Lung microvascular endothelial cell (primary cell): ENCODE measurements around the gene DDX31. TPM values are rescaled to one million over a fixed set of nuclear protein-coding genes. Genes with fewer than 3 reads are reported as not detected.

Experiments
- DNase-seq, 2 donors: peaks; one replicate each; pipeline versions ENCODE4 v3.0.0 to v3.0.0-alpha.2; 2010; ENCODE audit warnings: low read depth in 2 of 2
- total RNA-seq: library from RNA; depleted of rRNA; stranded (reverse); fragments of >200 nt; gene quantifications from 2 replicates; pipeline ENCODE4 v1.2.1, GENCODE V29; 2014

Gene DDX31
- total RNA-seq, 1 donor from 2014 or later = 9.1 TPM

- peak; percentile 20 to 44 for DNase-seq
Measured at GRCh38 chr9:132673355-132673754, 3.6 kb upstream of the DDX31 start.

DNA sequence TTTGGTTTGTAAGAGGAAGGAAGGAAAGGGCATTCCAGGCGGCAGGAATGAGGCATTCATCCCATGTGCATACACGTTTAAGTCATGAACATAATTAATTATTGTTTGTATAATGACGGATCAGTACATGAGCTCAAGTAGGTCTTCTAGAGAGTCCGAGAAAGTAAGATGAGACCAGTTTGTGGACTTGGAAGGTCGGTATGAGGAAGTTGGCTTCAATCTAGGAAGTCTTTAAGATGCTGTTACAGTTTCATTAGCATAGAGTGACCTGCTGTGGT is 2.6 kb upstream of the DDX31 start:
- peak in 1 of 2 donors; percentile 46 for DNase-seq

DNA sequence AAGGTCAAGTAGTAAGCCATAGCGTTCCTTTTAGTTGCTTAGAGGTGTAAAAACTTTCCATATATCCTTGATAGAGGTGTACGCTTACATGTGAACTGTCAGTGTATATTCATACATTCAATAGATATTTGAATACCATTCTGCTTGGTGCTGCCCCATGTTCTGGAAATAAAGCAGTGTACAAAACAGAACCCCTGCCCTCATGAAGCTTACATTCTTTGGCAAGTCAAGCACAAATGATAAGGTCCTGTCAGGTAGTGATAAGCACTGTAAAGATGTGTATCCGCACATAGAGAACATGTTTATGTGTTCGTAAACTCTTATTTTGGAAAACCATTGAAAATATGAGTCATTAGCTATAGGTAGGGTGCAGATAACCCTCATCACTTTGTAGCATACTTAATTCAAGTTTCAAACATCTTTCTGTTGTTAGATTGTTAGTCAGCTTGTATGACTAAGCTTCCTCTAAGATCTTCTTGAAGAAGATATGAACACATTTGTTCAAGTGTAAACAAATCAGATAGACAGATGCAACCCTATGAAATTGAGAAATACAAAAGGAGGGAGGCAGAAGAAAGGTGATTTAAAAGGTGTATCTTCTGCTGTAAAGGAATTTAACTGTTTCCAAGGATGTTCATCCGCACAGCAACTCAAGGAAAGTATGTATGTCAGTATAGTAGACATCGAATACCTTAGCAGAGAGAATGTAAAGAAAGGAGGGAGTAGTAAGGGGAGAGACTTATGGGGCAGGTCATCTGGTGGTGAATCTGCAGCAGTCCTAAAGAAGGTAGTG is 2.0 kb upstream of the DDX31 start:
- peak in 1 of 2 donors; percentile 28 for DNase-seq

DNA sequence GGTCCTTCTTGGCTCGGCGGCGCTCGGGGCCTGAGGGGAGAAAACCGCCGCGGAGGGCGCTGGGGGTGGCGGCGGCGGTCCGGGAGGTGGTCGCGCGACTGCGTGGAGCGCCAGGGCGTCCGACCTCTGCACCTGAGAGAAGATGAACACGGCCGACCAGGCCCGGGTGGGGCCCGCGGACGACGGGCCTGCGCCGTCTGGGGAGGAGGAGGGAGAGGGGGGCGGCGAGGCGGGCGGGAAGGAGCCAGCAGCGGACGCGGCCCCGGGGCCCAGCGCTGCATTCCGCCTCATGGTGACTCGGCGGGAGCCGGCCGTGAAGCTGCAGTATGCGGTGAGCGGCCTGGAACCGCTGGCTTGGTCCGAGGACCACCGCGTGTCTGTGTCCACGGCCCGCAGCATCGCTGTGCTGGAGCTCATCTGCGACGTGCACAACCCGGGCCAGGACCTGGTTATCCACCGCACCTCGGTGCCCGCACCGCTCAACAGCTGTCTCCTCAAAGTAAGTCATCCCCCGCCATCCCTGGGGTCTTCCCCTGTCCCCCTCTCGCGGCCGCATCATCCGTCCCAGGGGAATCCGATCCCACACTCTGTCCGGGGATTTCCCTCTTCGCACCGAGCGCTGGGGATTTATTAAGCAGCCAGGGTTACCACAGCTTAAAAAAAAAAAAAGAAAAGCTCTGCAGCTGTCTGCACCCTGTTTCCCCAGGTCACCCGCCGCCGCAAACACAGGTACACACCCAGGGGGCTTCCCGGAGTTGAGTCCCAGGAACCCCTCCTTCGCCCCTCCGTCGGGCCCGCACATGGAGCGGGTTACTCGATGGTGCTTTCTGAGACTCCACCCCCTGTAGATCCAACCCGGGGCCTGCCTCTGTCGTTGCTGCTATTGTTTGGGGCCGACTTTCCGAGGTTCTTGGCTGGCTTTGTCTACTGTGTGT is 941 bp upstream of the DDX31 start, which contains the start of gene GTF3C4:
GTF3C4 (plus strand) TSS at position 8 of the 935 bp plus-strand sequence; CDS start at position 143, 135 bp downstream.
- peak; percentile 52 to 55 for DNase-seq

DNA sequence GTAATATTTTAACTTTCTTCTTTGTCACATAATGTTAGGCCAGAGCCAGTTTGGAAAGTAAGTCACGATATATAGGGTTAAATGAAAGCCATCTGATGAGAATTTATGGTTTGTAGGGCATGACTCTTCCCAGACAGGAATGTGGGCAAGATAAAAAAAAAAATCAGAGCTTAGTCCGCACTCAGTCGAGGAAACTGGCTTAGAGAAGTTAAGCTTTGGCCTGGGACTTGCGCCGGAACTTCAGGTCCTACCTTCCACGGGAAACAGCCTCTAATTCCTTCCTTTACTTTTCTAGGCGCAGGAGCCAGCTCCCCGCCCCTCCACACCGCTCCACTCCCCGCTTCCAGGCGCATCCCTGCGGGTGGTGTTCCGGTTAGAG is 475 bp downstream of the DDX31 start:
- DNase-seq = peak in 1 of 2 donors; percentile 77

DNA sequence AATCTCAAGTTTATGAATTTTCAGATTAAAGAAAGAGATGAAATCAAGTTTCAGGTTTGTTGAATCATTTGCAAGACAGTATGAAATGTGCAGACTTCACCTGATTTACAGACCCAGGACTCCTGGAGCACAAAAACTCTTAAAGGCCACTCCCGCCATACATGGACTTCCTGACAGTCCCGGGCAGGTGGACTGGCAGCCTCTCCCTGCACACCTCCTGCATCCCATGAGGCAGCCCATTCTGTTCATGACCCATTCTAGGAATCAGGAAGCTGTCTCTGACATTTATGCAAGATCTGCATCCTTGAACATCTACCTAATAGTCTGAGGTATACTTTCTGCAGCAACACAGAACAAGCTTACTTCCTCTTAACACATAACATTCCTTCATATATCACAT is 5.9 kb downstream of the DDX31 start:
- DNase-seq = no peak

DNA sequence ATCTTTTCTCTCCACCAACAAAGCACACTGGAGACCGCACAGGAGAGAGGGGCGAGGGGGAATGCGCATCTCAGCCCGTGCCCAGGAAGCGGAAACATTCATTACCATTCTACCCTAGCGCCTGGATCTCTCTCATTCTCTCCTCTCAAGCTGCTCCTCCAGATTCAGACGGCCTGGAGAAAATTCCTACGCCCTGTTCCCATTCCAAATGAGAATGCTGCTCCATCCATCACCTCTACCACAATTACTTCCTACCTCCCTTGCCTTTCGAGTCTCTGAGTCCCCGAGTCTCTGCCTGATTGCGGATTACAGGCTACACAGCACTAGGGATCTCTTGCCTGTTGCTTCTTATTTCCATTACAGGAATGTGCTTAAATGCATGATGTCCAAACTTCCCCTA is 6.7 kb downstream of the DDX31 start:
- DNase-seq = no peak

GRCh38 chr9:132662152-132662945 is 7.4 kb downstream of the DDX31 start:
- DNase-seq = no peak

- DNase-seq = no peak
Measured at GRCh38 chr9:132656299-132656698, 13.5 kb downstream of the DDX31 start.

- DNase-seq = peak; percentile 16 to 48
Measured at GRCh38 chr9:132651259-132651658, 18.5 kb downstream of the DDX31 start.

DNA sequence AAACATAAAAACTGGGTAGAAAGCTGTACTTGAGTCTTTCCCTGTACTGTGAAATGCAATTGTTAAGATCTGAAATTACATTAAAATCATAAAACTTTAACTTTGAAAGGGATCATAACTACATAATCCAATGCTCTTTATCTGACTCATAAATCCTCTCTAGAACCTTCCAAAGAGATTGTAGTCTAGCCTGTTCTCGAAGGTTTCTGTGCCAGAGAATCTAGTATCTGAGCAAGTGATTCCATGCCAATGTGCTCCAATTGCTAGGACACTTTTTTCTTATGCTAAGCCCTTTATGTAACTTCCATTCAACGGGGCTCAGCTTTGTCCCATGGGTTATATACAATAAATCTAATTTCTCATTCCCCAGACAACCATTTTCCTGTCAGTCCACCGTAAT is 21.1 kb downstream of the DDX31 start:
- DNase-seq = no peak

- no peak for DNase-seq
Measured at GRCh38 chr9:132648283-132648682, 21.5 kb downstream of the DDX31 start.

DNA sequence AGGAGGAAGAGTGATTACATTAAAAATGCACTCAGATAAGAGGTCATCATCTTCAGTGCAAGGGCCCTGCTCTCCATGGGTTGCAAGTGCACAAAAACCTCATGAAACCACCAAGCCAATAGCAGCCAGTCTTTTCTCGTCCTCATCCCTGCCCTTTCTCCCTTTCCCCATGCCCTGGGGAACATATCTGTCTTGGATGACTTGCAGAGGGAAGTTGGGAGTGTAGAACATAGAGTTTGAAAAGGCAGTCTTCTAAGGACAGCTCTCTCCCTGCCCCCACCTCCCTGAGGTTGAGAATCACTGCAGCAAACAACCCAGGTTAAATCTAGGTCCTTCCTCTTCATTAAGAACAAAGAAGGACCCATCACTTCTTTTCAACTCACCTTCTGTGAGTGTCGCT is 22.0 kb downstream of the DDX31 start:
- no peak for DNase-seq

DNA sequence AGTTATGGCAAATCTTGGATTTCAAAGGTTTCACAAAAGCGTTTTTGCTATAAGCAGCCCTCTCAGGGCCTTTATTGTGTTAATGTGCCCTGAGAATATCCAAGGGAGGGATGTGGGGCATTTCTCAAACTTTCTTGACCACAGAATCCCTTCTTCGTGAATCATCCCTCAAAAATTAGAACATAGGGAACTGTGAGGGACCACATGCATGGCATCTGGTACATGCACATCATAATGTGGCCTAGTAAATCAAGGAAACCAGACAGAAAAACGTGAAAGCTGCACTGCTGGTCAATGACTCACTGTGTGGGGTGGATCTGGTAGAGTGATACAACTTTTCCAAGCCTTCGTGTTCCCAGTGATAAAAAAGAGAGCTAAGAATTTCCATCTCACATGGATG is 22.4 kb downstream of the DDX31 start:
- no peak for DNase-seq

GRCh38 chr9:132646726-132647125 is 23.1 kb downstream of the DDX31 start:
- DNase-seq = no peak

- DNase-seq = no peak
Measured at GRCh38 chr9:132645711-132646110, 24.1 kb downstream of the DDX31 start.

DNA sequence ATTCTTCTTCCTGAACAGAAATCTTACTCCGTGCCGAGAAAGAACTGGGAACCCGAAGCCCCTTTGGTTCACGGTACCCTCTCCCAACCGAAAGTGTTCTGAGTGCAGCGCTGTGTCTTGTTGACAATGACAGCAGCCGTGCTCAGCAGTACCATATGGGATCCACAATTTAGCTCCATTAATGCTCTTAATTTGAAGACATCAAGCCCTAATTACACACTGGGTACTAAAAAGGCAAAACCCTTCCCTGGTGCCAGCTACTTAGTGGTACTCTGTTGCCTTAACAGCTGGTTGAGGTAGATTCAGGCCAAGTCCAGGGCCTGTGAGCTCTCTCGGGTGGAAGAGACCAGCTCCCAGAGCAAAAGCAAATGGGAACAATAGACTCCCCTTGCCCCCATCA is 24.5 kb downstream of the DDX31 start:
- DNase-seq = no peak

DNA sequence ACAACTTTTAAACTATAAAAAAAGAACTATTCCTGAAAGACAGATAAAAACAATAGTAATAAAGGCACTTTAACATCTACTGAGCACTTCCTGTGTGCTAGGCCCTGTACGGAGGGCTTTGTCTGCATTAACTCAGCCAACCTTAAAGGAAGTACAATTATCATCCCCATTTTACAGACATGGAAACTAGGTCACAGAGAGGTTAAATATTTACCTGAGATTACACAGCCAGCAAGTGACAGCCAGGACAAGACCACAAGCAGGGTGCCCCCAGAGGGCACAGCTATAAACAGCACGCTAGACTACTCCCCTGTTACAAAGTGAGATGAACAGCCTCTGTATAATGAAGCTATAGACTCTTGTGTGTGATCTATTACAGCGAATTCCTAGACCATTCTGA is 25.5 kb downstream of the DDX31 start:
- no peak for DNase-seq

DNA sequence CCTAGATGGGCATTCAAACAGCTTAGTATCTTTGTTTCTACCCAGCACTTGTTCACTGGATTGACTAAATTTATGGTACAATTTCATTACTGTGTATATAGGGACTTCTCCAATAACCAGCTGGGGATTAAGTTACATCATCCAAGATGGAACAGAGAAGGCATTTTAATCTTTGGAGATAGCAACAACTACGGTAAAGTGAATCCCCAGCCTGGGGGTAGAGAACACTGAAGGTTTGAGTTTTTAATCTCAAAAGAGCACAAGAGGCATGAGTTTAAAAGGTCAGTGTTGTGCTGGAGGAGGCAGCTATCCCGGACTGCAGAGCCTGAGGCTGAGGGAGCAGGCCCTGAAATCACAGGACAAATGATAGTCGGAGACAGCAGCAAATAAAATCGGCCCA is 28.6 kb downstream of the DDX31 start:
- no peak for DNase-seq

DNA sequence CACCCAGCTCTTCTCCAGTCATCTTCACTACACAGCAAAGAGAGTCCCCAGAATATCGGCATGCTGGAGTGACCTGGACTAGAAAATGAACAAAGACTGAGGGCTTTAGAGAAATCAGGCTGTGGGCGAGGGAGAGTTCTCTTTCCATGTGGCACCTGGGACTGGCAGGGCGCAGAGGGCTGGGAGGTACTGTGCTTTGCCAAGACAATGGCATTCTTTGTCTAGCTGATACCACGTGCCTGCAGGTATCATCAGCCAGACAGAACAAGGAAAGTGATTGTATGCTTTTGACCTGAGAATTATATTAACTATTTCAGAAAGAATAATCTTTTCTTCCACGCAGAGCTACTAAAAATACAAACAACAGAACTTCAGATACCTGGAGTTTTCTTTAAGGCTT is 30.5 kb downstream of the DDX31 start:
- no peak for DNase-seq

DNA sequence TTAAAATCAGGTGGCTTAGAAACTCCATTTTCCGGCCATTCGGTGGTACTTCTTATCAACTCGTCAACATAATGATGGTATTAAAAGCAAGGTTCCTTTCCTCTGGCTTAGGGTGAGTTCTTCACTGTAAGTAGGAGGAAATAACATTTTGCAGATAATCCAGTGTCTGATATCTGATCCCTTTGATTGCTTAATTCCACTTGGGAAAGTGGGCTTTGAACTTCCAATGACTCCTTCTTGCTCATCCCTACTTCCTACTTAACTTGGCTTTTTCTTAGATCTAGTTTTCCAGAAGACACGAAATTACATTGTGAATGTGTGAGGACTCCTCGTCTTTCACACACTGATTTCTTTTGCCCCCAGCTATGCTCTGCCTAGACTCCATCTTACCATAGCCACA is 31.5 kb downstream of the DDX31 start:
- DNase-seq = no peak

GRCh38 chr9:132637801-132638200 is 32.0 kb downstream of the DDX31 start:
- DNase-seq = no peak
